Loucy (cell line): ENCODE data around the gene SH3BP1.

ENCODE experiments used
- EZH2phosphoT487 ChIP-seq: fragments of 200-600 bp; IDR thresholded peaks from 2 replicates; pipeline ENCODE4 v1.6.1; 2018; ENCODE audit warnings: antibody characterized with exemption, mild to moderate bottlenecking, moderate library complexity, borderline replicate concordance
- TF ChIP-seq, protein P1 (sequence below): fragments of 200-600 bp; sonication (generic); conservative IDR thresholded peaks from 2 replicates; pipeline ENCODE4 v1.5.1; 2014; ENCODE audit warnings: mild to moderate bottlenecking, antibody characterized with exemption, low read length

DNA sequence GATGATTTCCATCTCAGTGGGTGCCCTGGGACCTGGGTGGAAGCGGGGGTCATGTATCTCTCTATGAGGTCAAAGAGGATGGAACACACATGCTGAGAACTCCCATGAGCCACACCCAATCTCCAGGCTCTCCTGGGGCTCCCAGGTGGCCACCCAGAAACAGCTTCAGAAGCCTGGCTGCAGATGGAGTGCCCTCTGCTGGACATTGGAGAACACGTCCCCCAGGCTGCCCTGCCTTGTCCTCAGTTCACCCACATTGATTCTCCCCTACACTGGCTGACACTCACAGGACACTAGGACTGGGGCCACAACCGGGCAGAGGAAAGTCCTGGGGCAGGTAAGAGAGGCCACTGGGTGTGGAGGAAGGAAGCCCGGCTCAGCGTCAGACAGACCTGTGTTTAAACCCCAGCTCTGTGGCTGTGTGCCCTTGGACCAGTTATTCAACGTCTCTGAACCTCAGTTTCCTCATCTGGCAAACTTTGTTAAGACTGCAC, 42.1 kb downstream of the SH3BP1 start:
- TF ChIP-seq, protein P1, sequence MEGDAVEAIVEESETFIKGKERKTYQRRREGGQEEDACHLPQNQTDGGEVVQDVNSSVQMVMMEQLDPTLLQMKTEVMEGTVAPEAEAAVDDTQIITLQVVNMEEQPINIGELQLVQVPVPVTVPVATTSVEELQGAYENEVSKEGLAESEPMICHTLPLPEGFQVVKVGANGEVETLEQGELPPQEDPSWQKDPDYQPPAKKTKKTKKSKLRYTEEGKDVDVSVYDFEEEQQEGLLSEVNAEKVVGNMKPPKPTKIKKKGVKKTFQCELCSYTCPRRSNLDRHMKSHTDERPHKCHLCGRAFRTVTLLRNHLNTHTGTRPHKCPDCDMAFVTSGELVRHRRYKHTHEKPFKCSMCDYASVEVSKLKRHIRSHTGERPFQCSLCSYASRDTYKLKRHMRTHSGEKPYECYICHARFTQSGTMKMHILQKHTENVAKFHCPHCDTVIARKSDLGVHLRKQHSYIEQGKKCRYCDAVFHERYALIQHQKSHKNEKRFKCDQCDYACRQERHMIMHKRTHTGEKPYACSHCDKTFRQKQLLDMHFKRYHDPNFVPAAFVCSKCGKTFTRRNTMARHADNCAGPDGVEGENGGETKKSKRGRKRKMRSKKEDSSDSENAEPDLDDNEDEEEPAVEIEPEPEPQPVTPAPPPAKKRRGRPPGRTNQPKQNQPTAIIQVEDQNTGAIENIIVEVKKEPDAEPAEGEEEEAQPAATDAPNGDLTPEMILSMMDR, result peak; percentile 89
- no peak for TF ChIP-seq EZH2phosphoT487
